Smooth muscle cell (in vitro differentiated cells): ENCODE data around the gene ADK. TPM values are rescaled to one million over a fixed set of nuclear protein-coding genes. Genes with fewer than 3 reads are reported as not detected.
"Not testable (repeated sequence)": the region's sequence is repeated elsewhere in the genome, so short reads cannot be mapped to it uniquely, and the experiment has no call there.

ENCODE experiments used
- DNase-seq: peaks from one replicate; lab custom pipeline; 2025; ENCODE audit not compliant: unreplicated experiment; lab: John Stamatoyannopoulos, UW
- H2AFZ ChIP-seq: fragments of 200-600 bp; sonication (generic); 2 replicates; pipeline ENCODE4 v1.6.0; 2016; ENCODE audit warnings: antibody characterized with exemption, low read depth, mild to moderate bottlenecking
- H3F3A ChIP-seq: fragments of 200-600 bp; sonication (generic); 2 replicates; pipeline ENCODE4 v1.6.0; 2017; ENCODE audit warnings: antibody characterized with exemption, low read depth
- H3K27ac ChIP-seq: fragments of 200-600 bp; sonication (generic); 2 replicates; pipeline ENCODE4 v1.5.1; 2016; ENCODE audit warnings: low read depth, mild to moderate bottlenecking
- H3K27me3 ChIP-seq: fragments of 200-600 bp; sonication (generic); 2 replicates; pipeline ENCODE4 v1.6.1; 2016; ENCODE audit warnings: low read depth, mild to moderate bottlenecking
- H3K36me3 ChIP-seq: fragments of 200-600 bp; sonication (generic); 2 replicates; pipeline ENCODE4 v1.5.1; 2016; ENCODE audit warnings: low read depth
- H3K4me1 ChIP-seq: fragments of 200-600 bp; sonication (generic); 2 replicates; pipeline ENCODE4 v1.5.1; 2016; ENCODE audit warnings: low read depth
- H3K4me2 ChIP-seq: fragments of 200-600 bp; sonication (generic); 2 replicates; pipeline ENCODE4 v1.6.0; 2016; ENCODE audit warnings: mild to moderate bottlenecking
- H3K4me3 ChIP-seq: fragments of 200-600 bp; sonication (generic); 2 replicates; pipeline ENCODE4 v1.5.1; 2016; ENCODE audit warnings: mild to moderate bottlenecking
- H3K79me2 ChIP-seq: fragments of 200-600 bp; sonication (generic); 2 replicates; pipeline ENCODE4 v1.6.0; 2016; ENCODE audit warnings: low read depth, mild to moderate bottlenecking
- H3K9ac ChIP-seq: fragments of 200-600 bp; sonication (generic); 2 replicates; pipeline ENCODE4 v1.6.0; 2016; ENCODE audit warnings: low read depth
- H3K9me3 ChIP-seq: fragments of 200-600 bp; sonication (generic); replicated peaks from 2 replicates; pipeline ENCODE4 v1.5.1; 2016; ENCODE audit warnings: low read depth
- H4K20me1 ChIP-seq: fragments of 200-600 bp; sonication (generic); 2 replicates; pipeline ENCODE4 v1.6.0; 2016; ENCODE audit warnings: low read depth
- CTCF ChIP-seq: fragments of 200-600 bp; sonication (generic); IDR thresholded peaks from 2 replicates; pipeline ENCODE4 v1.5.1; 2017; ENCODE audit warnings: borderline replicate concordance, mild to moderate bottlenecking, antibody characterized with exemption; ENCODE audit not compliant: insufficient read depth, poor library complexity, severe bottlenecking
- WGBS: methylation state at CpG from one replicate; pipeline ENCODE4 v1.1.7; 2016; ENCODE audit warnings: low lambda C conversion rate; 5-methylcytosine and 5-hydroxymethylcytosine counted together
- polyA plus RNA-seq: library from polyadenylated mRNA; unstranded; fragments of >200 nt; fragmentation: Nextera tagmentation; extraction: Ambion mirVana; gene quantifications from 2 replicates; pipeline ENCODE4 v1.2.1, GENCODE V29; 2016
- total RNA-seq: library from RNA; depleted of rRNA; stranded (reverse); fragments of >200 nt; gene quantifications from 2 replicates; pipeline ENCODE4 v1.2.3, GENCODE V29; 2014

ADK gene
- total and polyA plus RNA-seq, 2 experiments from 2014 or later, result 19.4 to 25.1 TPM

GRCh38 chr10:74208997-74209396 is 58.0 kb downstream of the ADK start:
- 87% methylated on average over 3 of the region's 3 CpGs for WGBS
- DNase-seq, result no peak
- no peak overlapping the region for H3K27ac ChIP-seq
- peaks cover 7% of the 10 kb centered on the region for H4K20me1 ChIP-seq
- TF ChIP-seq CTCF, result no peak
- peaks cover 8% of the 10 kb centered on the region for H3K79me2 ChIP-seq
- H3F3A ChIP-seq, result no peaks in the 10 kb centered on the region
- no peaks in the 10 kb centered on the region for H3K36me3 ChIP-seq
- no peaks in the 10 kb centered on the region for H3K27me3 ChIP-seq
- no peak overlapping the region for H3K4me2 ChIP-seq
- no peak overlapping the region for H3K4me3 ChIP-seq
- no peak overlapping the region for H3K9ac ChIP-seq
- no peaks in the 10 kb centered on the region for H3K9me3 ChIP-seq
- peaks cover 5% of the 10 kb centered on the region for H3K4me1 ChIP-seq
- H2AFZ ChIP-seq, result no peak overlapping the region

- no peak for TF ChIP-seq CTCF
- Histone ChIP-seq H3K4me1 (peaks cover 5% of the 10 kb centered on the region), H3F3A (no peaks in the 10 kb centered on the region), H3K36me3 (no peaks in the 10 kb centered on the region), H3K4me3 (no peak overlapping the region), H3K27ac (no peak overlapping the region), H4K20me1 (peaks cover 3% of the 10 kb centered on the region), H3K27me3 (no peaks in the 10 kb centered on the region), H3K4me2 (no peak overlapping the region), H3K9ac (no peak overlapping the region), H3K79me2 (peaks cover 8% of the 10 kb centered on the region), H2AFZ (no peak overlapping the region), H3K9me3 (no peaks in the 10 kb centered on the region)
- DNase-seq, result no peak
- 87% methylated on average over 2 of the region's 2 CpGs for WGBS
Observed at GRCh38 chr10:74213019-74213418, 62.0 kb downstream of the ADK start.

GRCh38 chr10:74213571-74214162 is 62.6 kb downstream of the ADK start:
- TF ChIP-seq CTCF, result peak; percentile 38

GRCh38 chr10:74217110-74217509 is 66.1 kb downstream of the ADK start:
- not testable (repeated sequence) for H3K79me2 ChIP-seq, H3K4me1 ChIP-seq, H3K9me3 ChIP-seq, DNase-seq, H3K36me3 ChIP-seq, H3K4me3 ChIP-seq, H3K27me3 ChIP-seq, H3K9ac ChIP-seq, H3K27ac ChIP-seq, H2AFZ ChIP-seq, H3K4me2 ChIP-seq, H3F3A ChIP-seq, H4K20me1 ChIP-seq
- 86% methylated on average over 13 of the region's 13 CpGs for WGBS

More at GRCh38 chr10:74213571-74214162, 62.6 kb downstream of the ADK start:
- no peak overlapping the region for H3K4me3 ChIP-seq
- H3K36me3 ChIP-seq, result no peaks in the 10 kb centered on the region
- no peaks in the 10 kb centered on the region for H3K27me3 ChIP-seq
- peaks cover 8% of the 10 kb centered on the region for H3K79me2 ChIP-seq
- WGBS, result 77% methylated on average over 3 of the region's 3 CpGs
- H4K20me1 ChIP-seq, result no peaks in the 10 kb centered on the region
- no peak overlapping the region for H3K9ac ChIP-seq
- H3K4me1 ChIP-seq, result no peaks in the 10 kb centered on the region
- no peaks in the 10 kb centered on the region for H3F3A ChIP-seq
- H3K4me2 ChIP-seq, result no peak overlapping the region
- H2AFZ ChIP-seq, result no peak overlapping the region
- H3K9me3 ChIP-seq, result no peaks in the 10 kb centered on the region
- no peak overlapping the region for H3K27ac ChIP-seq
- no peak for DNase-seq

GRCh38 chr10:74222467-74222866 is 71.4 kb downstream of the ADK start:
- H3K4me1 ChIP-seq, H3K79me2 ChIP-seq, H3F3A ChIP-seq, DNase-seq, H3K9me3 ChIP-seq, H4K20me1 ChIP-seq, H3K4me3 ChIP-seq, H3K27ac ChIP-seq, H2AFZ ChIP-seq, H3K4me2 ChIP-seq, H3K9ac ChIP-seq, H3K27me3 ChIP-seq, H3K36me3 ChIP-seq: not testable (repeated sequence)
- 96% methylated on average over 3 of the region's 4 CpGs for WGBS
